Measurements from ENCODE around the gene CDC5L.
"Not testable (repeated sequence)": the region's sequence is repeated elsewhere in the genome, so short reads cannot be mapped to it uniquely, and the experiment has no call there.

CDC5L gene

GRCh38 chr6:44387346-44388134, at the start of gene CDC5L:
Gene CDC5L (plus strand): TSS chr6:44387706. CDS start chr6:44387824, 118 bp downstream.
- DNase-seq: peak; percentile 25 to 96 (median 89)

DNA sequence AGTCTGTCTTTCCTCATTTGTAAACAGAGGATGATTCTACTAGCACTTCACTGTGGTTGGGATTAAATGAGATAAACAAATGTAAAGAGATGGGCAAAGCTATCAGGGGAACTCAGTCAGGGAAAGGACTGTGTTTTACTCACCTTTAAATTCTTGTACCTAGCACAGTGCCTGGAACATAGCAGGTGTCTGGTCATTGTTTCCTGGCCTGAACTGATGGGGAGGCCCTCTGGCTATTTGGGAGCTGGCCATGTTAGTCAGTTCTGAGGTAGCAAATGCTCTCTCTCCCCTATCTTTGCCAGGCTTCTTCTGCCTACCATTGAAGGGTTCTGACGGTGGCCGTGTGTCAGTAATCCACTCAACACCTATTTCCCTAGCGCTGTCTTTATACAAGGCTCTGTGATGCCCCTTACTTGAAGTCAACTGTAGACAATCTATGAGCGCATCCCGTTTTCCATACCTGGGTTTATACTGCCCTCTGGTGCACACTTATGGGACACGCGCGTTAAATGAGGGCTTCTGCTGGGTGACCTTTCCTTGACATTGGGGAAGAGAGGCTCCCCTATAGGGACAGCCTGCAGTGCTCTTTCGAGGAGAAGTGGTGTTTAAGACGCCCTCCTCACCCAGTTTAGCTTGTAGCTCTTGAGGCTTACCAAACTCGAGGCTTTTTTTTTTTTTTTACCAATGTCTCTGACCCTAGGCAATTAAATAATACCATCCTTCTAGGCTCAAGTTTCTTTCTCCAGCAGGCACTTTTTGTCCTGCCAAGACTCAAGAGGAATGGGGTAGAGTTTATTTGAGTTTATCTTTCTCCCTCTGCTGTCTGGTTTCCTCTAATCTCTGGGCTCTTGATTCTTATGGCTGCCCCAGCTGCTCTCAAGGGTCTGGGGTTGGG, 49.0 kb upstream of the CDC5L start:
- peak in 38 of 56 donors; percentile 6 to 75 (median 28) for DNase-seq

DNA sequence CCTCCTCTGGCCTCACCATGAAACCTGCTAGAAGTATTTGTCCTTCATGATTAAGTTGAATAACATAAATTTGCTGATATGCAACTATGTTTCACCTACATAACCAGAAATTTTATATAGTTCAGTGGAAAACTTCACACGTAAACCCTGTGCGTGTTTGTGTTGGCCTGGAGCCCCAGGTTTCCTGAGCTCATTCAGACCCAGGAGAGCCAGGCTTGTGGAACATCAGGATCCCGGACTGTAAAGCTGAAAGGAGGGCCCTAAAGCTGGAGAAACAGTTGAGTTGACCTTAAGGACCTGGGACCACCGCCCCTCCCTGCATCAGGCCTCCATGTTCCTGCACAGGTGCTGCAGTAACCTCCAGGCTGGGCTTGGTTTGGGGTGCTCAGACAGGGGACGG, 48.2 kb upstream of the CDC5L start:
- no peak for DNase-seq

DNA sequence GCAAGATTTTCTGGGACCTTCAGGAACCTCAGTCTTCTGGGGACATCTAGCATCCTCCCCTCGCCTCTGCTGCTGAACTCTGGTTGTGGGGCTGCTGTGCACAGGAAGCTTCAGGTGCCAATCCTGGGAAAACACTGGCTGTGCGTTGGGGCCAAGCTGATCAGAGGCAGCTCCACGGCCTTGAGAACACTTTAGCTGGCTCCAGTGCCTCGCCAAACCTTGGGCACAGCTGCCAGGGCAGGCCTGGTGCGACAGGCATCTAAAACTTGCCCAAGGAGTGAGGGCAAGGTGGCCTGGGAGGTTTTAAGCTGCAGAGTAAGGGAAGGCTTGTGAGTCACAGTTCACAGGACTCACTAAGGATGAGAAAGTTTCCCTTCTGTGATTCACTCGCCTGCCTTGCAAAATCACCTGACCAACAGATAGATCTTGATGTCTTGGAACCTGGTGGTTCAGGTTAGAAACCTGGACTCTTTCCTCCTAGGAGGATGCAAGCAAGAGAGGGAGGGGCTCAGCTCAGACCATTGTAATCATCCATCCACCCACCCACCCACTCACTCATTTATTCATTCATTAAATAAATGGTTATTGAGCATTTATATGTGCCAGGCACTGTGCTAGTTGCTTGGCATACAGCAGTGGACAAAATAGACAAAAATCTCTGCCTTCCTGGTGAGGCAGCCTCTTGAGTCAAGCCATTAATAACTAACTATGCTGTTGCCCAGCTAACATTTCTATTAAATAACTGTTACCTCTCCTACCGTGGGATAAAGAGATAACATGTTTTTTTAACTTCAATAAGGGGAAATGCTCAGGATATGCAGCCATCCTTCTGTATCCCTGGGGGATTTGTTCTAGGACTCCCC, 47.5 kb upstream of the CDC5L start:
- DNase-seq: no peak

GRCh38 chr6:44341095-44341890, 46.2 kb upstream of the CDC5L start:
- no peak for DNase-seq

DNA sequence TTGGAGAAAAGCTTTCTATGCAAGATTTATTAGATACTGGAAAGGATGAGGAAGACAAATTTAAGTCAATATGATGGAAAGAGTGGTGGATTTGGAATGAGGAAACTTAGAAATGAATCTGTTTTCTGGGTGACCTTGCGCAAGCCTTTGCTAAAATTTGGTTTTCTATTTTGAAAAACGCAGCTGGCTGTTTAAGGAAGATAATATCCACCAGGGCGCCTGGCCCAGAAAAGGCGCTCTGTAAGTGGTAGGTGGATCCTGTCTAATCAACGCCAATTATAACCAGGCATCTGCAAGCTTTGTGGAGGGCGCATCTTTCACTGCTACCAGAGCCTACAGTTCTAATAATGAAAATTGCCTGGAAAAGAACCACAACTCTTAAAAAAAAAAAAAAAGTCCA, 45.5 kb upstream of the CDC5L start:
- peak in 5 of 56 donors; percentile 3 to 38 (median 19) for DNase-seq

GRCh38 chr6:44342489-44342888, 45.0 kb upstream of the CDC5L start, which contains the start of gene SPATS1:
Gene SPATS1 (plus strand): TSS chr6:44342650. CDS start chr6:44343096, 446 bp downstream.
- peak in 7 of 56 donors; percentile 6 to 45 (median 22) for DNase-seq

GRCh38 chr6:44346818-44347217, 40.7 kb upstream of the CDC5L start:
- DNase-seq: not testable (repeated sequence)

DNA sequence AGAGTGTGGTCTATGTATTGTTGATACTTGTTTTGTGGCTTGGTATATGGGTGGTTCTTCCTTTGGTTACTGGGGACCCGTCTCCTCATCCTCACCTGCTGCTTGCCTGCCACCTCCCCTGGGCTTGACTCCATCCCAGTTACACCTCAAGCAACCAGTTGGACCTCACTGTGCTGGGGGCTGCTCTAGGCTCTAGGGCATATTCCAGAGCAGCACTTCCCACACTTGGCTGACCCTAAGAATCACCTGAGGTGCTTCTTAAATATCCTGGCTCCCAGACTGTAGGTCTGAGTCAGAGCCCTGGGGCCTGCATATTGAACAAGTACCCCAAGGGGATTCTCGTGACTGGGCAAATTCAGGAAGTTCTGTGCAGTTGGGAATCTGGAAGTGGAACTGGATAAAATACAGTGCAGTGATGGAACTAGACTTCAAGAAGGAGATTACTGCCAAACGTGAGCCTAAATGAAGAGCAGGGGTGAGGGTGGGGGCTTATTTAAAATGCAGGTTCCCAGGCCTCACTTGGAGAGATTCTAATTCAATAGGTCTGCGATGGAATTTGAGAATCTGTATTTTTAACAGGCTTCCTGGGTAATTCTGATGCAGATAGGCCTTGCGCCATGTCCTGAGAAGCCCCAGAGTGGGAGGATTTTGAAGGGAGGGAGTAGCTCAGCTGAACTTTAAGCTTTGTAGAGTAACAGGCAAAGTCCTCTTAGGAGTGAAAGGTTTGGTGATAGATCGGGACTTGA, 37.4 kb upstream of the CDC5L start:
- DNase-seq: no peak

GRCh38 chr6:44350650-44350994, 36.9 kb upstream of the CDC5L start:
- not testable (repeated sequence) for DNase-seq

DNA sequence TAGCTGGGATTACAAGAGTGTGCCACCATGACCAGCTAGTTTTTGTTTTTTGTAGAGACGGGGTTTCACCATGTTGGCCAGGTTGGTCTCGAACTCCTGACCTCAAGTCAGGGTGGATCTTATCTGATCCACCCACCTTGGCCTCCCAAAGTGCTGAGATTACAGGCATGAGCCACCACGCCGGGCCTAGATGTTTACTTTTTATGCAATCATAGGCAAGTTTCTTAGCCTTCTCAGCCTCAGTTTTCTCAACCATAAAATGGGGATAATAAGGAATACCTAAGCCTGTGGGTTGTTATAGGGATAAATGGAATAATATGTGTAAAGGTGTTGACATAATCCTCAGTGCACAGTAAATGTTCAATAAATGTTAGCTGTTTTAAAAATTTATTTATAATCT, 35.2 kb upstream of the CDC5L start:
- no peak for DNase-seq

- DNase-seq: no peak
These were observed 34.2 kb upstream of the CDC5L start for GRCh38 chr6:44353336-44353735.

DNA sequence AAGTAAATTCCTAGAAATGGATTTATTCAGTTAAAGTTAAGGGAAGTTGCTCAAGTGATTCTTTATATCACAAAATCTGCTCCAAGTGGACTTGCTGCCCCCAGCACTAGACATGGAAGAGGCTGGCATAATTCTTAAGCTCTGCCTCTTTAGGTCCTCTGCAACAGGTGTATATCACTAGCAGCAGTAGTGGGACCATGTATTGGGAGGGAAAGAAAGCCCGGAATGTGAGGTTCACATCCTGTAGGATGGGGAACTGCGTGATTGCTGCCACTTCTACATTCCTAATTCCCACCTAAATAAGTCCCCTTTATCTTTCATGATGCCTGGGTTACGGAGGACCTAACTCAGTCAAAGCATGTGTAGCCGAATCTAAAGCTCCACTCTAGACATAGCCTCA, 31.9 kb upstream of the CDC5L start:
- DNase-seq: no peak

- DNase-seq: no peak
These were observed 31.0 kb upstream of the CDC5L start for GRCh38 chr6:44356487-44356886.

- DNase-seq: no peak
These were observed 27.5 kb upstream of the CDC5L start for GRCh38 chr6:44359973-44360372.

- peak in 1 of 56 donors; percentile 2 for DNase-seq
These were observed 25.6 kb upstream of the CDC5L start for GRCh38 chr6:44361947-44362346.

- no peak for DNase-seq
These were observed 24.1 kb upstream of the CDC5L start for GRCh38 chr6:44363377-44363926.

GRCh38 chr6:44366781-44367180, 20.7 kb upstream of the CDC5L start:
- DNase-seq: no peak

GRCh38 chr6:44367681-44368080, 19.8 kb upstream of the CDC5L start:
- no peak for DNase-seq
